AG04450 (cell line): ENCODE measurements around the gene KRT10. TPM values are rescaled to one million over a fixed set of nuclear protein-coding genes. Genes with fewer than 3 reads are reported as not detected.

Experiments used
- CTCF ChIA-PET: fragments of 300-600, 350-600 bp; formaldehyde crosslinking; extraction: SDS; loops from one replicate; lab custom pipeline; 2022; ENCODE audit warnings: antibody characterized with exemption, inconsistent platforms; lab: Charles Lee
- POLR2A ChIA-PET: fragments of 350-600 bp; formaldehyde crosslinking; extraction: SDS; loops from one replicate; lab custom pipeline; 2021; ENCODE audit warnings: antibody characterized with exemption, inconsistent platforms; lab: Yijun Ruan, JAX
- DNase-seq: peaks from one replicate; pipeline ENCODE4 v3.0.0-alpha.2; 2011; ENCODE audit warnings: low read depth, low spot score
- H3K27ac ChIP-seq: one replicate; pipeline ENCODE4 v1.5.1; 2012; ENCODE audit warnings: low read depth, low read length, control low read depth
- H3K27me3 ChIP-seq: one replicate; pipeline ENCODE4 v1.6.0; 2012; ENCODE audit warnings: low read length; ENCODE audit not compliant: control insufficient read depth, insufficient read depth
- H3K4me3 ChIP-seq: 2 replicates; pipeline ENCODE4 v1.5.1; 2011; ENCODE audit warnings: mild to moderate bottlenecking, low read depth, low read length, control low read depth
- H3K9me3 ChIP-seq: 2 replicates; pipeline ENCODE4 v1.5.1; 2012; ENCODE audit warnings: low read length; ENCODE audit not compliant: control insufficient read depth, insufficient read depth
- polyA plus RNA-seq: library from polyadenylated mRNA; depleted of rRNA; stranded (reverse); fragments of >200 nt; gene quantifications from 2 replicates; pipeline ENCODE4 v1.2.3, GENCODE V29; 2011
- TF ChIP-seq, protein P1 (sequence below): IDR thresholded peaks from 2 replicates; pipeline ENCODE4 v1.5.1; 2011; ENCODE audit warnings: low read depth, low read length, control low read depth, inconsistent platforms

KRT10 gene
- polyA plus RNA-seq, 1 experiment = 35.8 TPM

DNA sequence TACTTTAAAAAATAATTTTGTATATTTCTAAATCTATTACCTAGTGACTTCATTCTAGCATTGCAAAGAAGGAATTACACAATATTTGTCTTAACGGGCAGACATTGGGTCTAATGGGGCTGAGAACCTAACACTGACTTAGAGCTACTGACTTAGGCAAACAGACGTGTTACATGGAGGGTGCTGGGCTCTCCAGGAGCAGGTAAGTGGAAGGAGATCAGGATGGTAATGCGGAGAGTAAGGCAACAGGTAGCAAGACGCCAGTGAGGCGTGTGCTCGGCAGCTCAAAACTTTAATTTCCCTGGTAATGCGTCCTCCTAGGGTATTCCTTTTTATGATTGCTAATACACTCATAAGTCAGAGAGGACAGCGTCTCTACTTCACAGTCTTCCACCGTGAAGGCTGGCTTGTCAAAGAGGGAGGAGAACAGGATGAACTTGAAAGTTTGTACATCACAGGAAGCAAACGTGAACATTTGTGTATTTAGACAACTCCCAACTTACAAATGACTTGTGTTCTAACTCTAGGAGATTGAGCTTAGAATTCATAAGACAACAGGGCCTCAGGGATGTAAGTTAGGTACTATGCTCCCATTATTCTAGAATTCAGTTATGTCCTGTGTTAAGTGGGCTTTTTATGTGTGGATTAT is 27.3 kb downstream of the KRT10 start:
- H3K4me3 ChIP-seq = no peak overlapping the region
- ChIA-PET POLR2A (interaction anchor here (0.7 kb wide), 1 partner anchor 893 kb away, joined by 3 read pairs; the partner anchor contains the start of gene EIF1), CTCF (interaction anchor here (0.8 to 5.8 kb wide), 5 partner anchors 175 to 870 kb away, joined by 3 to 51 read pairs (median 8); no protein-coding TSS in a partner anchor)
- no peak overlapping the region for H3K27ac ChIP-seq
- TF ChIP-seq, protein P1, sequence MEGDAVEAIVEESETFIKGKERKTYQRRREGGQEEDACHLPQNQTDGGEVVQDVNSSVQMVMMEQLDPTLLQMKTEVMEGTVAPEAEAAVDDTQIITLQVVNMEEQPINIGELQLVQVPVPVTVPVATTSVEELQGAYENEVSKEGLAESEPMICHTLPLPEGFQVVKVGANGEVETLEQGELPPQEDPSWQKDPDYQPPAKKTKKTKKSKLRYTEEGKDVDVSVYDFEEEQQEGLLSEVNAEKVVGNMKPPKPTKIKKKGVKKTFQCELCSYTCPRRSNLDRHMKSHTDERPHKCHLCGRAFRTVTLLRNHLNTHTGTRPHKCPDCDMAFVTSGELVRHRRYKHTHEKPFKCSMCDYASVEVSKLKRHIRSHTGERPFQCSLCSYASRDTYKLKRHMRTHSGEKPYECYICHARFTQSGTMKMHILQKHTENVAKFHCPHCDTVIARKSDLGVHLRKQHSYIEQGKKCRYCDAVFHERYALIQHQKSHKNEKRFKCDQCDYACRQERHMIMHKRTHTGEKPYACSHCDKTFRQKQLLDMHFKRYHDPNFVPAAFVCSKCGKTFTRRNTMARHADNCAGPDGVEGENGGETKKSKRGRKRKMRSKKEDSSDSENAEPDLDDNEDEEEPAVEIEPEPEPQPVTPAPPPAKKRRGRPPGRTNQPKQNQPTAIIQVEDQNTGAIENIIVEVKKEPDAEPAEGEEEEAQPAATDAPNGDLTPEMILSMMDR = no peak
- H3K27me3 ChIP-seq = peaks cover 36% of the 10 kb centered on the region
- H3K9me3 ChIP-seq = no peaks in the 10 kb centered on the region; the same call in 1 of the 2 replicates
- DNase-seq = no peak

DNA sequence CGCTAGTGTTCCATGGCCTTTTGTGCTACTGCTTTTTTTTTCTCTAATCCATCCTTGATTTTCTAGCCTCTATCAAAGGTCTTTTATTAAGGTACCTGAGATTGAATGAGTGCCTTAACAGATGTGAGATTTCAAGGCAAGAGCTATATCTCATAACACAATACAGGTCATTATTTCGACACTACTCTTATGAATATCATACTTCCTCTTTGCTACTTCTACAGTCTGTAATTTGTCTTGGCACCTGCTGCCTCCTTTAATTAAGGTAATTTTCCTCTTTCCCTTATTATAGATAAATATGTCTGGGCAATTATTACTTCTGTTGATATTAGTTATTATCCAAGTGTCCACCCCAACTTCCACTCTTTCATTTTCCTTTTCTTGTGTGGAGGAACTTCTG is 27.9 kb downstream of the KRT10 start:
- ChIA-PET CTCF (interaction anchor here (0.8 to 5.8 kb wide), 5 partner anchors 175 to 871 kb away, joined by 3 to 51 read pairs (median 8); no protein-coding TSS in a partner anchor), POLR2A (no interaction called here)
- peaks cover 33% of the 10 kb centered on the region for H3K27me3 ChIP-seq
- TF ChIP-seq, protein P1 = no peak
- no peaks in the 10 kb centered on the region; the same call in 1 of the 2 replicates for H3K9me3 ChIP-seq
- no peak overlapping the region for H3K27ac ChIP-seq
- no peak overlapping the region for H3K4me3 ChIP-seq
- no peak for DNase-seq

DNA sequence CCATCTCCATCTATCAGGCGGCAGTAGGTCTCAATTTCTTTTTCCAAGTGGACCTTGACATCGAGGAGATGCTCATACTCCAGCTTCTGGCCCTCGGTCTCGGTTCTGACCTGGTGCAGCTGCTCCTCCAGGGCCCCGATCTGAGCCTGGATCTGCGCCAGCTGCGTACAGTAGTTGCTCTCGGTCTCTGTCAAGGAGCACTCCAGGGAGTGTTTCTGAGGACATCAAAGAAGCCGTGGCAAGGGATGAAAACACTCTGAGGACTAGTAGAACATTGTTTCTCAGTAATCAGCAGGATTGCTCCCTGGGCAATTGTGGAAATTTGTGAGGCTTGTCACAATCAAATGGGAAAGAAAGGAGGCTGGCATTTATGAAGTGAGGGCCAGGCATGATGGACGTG is 28.6 kb downstream of the KRT10 start:
- ChIA-PET POLR2A (no interaction called here), CTCF (interaction anchor here (0.6 to 5.8 kb wide), 4 partner anchors 89 to 872 kb away, joined by 3 to 51 read pairs (median 4); no protein-coding TSS in a partner anchor)
- TF ChIP-seq, protein P1 = no peak
- H3K27me3 ChIP-seq = peaks cover 30% of the 10 kb centered on the region
- no peaks in the 10 kb centered on the region; the same call in 1 of the 2 replicates for H3K9me3 ChIP-seq
- no peak overlapping the region for H3K4me3 ChIP-seq
- H3K27ac ChIP-seq = no peak overlapping the region
- no peak for DNase-seq

DNA sequence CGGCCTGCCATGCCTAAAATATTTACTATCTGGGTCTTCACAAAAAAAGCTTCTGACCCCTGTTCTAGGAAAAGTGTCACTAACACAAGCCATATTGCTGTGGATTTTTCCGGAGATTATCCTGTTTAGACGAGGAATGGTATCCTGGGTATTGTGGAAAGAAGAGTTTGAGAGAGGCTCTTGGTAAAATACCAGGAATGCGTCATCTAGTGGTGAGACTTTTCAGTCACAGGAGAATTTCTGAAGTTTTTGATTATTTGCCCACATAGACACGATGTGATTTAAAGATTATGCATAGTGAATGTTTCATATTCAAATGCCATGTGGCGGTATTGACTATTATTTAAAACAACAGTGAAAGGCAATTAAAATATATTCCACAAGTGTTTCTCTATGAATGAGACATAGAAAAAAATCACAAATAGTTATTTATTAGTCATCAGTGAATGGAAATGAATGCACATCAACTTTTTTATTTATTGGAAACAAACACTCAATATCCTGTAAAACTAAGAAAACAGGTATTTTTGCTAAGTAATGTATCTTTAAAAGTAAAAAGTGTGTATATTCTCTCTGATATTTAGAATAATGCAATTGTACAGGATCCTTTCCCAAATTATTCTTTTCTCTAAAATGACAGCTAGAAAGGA is 30.5 kb downstream of the KRT10 start:
- Histone ChIP-seq H3K9me3 (no peaks in the 10 kb centered on the region; the same call in 1 of the 2 replicates), H3K4me3 (no peak overlapping the region), H3K27ac (no peak overlapping the region), H3K27me3 (peaks cover 27% of the 10 kb centered on the region)
- TF ChIP-seq, protein P1 = peak; percentile 79
- ChIA-PET CTCF (interaction anchor here (0.6 to 5.8 kb wide), 24 partner anchors 10 to 876 kb away, joined by 3 to 51 read pairs (median 3); no protein-coding TSS in a partner anchor), POLR2A (no interaction called here)
- DNase-seq = peak; percentile 11

DNA sequence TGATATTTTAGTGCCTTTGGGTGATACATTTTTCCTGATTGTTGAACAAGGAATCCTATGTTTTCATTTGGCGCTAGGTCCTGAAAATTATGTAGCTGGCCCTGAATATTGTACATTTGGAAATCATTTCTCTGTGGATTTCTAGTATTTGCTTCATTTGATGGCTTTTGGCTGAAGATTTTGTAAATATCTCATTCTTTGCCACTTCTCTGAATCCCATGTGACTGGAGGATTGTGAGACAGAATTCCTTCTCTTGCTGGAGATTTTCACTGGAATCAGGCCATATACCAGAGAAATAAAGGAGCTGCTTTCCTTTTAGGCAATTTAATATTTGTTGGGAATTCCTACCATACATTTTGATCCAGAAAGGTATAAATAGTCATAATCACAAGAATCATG is 31.3 kb downstream of the KRT10 start:
- Histone ChIP-seq H3K9me3 (no peaks in the 10 kb centered on the region), H3K27me3 (peaks cover 20% of the 10 kb centered on the region), H3K27ac (no peak overlapping the region), H3K4me3 (no peak overlapping the region)
- CTCF ChIA-PET = interaction anchor here (0.5 to 5.8 kb wide), 21 partner anchors 10 to 877 kb away, joined by 3 to 51 read pairs (median 3); no protein-coding TSS in a partner anchor
- TF ChIP-seq, protein P1 = no peak
- DNase-seq = no peak
- POLR2A ChIA-PET = no interaction called here
